C4-2B (cell line): Measurements from ENCODE around the gene WDR7.
A peak's percentile ranks its signal among the peaks of the same experiment; 100 is the strongest.

ENCODE experiments used
- H3K27ac ChIP-seq: fragments of 450-650 bp; 2 replicates; pipeline ENCODE4 v1.5.1; 2017
- ZFX ChIP-seq: fragments of 450-650 bp; IDR thresholded peaks from 2 replicates; pipeline ENCODE4 v1.6.1; 2017
- TF ChIP-seq, protein P1 (sequence below): fragments of 450-650 bp; conservative IDR thresholded peaks from 2 replicates; pipeline ENCODE4 v1.5.1; 2017; ENCODE audit warnings: mild to moderate bottlenecking

WDR7 gene

DNA sequence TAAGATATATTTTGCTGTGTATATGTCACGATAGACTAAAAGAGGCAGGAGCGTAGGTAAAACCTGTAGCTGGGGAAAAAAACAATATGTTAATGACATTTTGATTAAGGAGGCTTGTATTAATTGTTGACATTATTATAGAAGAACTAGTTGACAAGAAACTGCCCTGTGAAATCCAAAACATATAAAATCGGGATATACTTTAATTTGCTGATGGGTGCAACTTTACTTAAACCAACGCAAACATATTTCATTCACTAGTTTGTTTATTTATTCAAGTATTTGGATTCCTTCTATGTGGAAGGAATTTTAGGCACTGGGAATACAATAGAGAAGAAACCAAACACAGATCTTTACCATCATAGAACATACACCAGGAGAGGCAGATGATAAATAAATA, 8.0 kb downstream of the WDR7 start:
- no peak overlapping the region for H3K27ac ChIP-seq
- TF ChIP-seq, protein P1, sequence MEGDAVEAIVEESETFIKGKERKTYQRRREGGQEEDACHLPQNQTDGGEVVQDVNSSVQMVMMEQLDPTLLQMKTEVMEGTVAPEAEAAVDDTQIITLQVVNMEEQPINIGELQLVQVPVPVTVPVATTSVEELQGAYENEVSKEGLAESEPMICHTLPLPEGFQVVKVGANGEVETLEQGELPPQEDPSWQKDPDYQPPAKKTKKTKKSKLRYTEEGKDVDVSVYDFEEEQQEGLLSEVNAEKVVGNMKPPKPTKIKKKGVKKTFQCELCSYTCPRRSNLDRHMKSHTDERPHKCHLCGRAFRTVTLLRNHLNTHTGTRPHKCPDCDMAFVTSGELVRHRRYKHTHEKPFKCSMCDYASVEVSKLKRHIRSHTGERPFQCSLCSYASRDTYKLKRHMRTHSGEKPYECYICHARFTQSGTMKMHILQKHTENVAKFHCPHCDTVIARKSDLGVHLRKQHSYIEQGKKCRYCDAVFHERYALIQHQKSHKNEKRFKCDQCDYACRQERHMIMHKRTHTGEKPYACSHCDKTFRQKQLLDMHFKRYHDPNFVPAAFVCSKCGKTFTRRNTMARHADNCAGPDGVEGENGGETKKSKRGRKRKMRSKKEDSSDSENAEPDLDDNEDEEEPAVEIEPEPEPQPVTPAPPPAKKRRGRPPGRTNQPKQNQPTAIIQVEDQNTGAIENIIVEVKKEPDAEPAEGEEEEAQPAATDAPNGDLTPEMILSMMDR, result no peak
- TF ChIP-seq ZFX, result no peak

DNA sequence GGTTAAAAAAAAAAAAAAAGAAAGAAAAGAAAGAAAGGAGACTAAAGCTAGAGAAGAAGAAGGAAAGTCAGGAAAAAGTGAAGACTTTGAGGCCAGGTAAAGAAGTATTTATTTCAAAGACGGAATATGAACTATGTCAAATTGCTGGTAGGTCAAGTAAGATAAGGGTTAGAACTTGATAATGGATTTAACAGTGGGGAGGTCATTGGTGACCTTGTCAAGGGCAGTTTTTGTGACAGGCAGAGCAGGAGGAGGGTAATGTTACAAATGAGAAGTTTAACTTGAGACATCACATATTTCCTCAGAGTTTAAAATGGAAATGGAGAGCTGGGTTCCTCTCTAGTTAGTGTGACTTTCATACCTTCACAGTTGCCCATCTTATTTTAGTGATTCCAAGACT, 9.5 kb downstream of the WDR7 start:
- no peak for TF ChIP-seq ZFX
- TF ChIP-seq, protein P1, result no peak
- H3K27ac ChIP-seq, result no peak overlapping the region

DNA sequence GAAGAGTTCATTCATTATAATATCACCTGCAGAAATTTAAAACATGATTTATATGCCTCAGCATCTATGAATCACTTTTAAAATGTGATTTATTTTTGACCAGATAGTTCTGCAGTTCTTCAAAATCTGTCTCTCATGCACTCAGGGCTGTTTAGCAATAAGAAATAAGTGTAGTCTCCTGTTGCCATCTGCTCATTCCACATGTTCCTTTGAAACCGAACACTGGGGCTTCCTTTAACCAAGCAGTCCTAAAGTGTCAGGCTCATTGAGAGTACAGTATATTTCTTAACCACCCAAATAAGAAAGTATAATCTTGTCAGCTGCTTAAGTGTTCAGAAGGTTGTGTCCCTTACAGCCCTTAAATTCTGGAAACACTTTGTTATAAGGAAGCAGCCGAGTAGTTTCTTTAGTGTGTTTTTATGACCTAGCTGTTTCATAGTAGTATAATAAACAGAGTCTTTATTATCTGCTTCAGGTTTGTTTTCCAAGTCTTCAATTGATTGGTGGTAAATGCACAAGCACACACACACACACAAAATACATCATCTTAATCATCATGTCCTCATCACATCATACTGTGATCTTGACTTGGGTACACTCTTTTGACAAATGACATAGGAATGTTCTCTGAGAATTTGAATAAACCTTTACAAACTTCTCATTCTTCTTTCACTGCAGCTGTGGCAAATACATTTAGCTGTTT, 10.4 kb downstream of the WDR7 start:
- TF ChIP-seq, protein P1, result no peak
- TF ChIP-seq ZFX, result no peak

GRCh38 chr18:56662063-56662408, 10.9 kb downstream of the WDR7 start:
- no peak for TF ChIP-seq ZFX
- TF ChIP-seq, protein P1, result no peak
- H3K27ac ChIP-seq, result no peak overlapping the region

More for the DNA sequence above, 10.4 kb downstream of the WDR7 start:
- no peak overlapping the region for H3K27ac ChIP-seq

GRCh38 chr18:56662502-56662901, 11.3 kb downstream of the WDR7 start:
- H3K27ac ChIP-seq, result peak overlapping the region; percentile 49; the same call in 1 of the 2 replicates
- TF ChIP-seq, protein P1, result no peak
- TF ChIP-seq ZFX, result no peak

GRCh38 chr18:56662902-56663301, 11.7 kb downstream of the WDR7 start:
- TF ChIP-seq ZFX, result no peak
- TF ChIP-seq, protein P1, result no peak
- H3K27ac ChIP-seq, result peak overlapping the region; percentile 49; the same call in 1 of the 2 replicates

GRCh38 chr18:56672391-56672790, 21.2 kb downstream of the WDR7 start:
- TF ChIP-seq, protein P1, result no peak
- TF ChIP-seq ZFX, result no peak
- H3K27ac ChIP-seq, result no peak overlapping the region
